DMS153 treated with DMSO at 0.1 percent for 48 hours (cell line): ENCODE results near the gene IRX3.

Experiments used
- DNase-seq: peaks from one replicate; lab custom pipeline; 2025; ENCODE audit not compliant: unreplicated experiment; lab: John Stamatoyannopoulos, UW

IRX3 gene

DNA sequence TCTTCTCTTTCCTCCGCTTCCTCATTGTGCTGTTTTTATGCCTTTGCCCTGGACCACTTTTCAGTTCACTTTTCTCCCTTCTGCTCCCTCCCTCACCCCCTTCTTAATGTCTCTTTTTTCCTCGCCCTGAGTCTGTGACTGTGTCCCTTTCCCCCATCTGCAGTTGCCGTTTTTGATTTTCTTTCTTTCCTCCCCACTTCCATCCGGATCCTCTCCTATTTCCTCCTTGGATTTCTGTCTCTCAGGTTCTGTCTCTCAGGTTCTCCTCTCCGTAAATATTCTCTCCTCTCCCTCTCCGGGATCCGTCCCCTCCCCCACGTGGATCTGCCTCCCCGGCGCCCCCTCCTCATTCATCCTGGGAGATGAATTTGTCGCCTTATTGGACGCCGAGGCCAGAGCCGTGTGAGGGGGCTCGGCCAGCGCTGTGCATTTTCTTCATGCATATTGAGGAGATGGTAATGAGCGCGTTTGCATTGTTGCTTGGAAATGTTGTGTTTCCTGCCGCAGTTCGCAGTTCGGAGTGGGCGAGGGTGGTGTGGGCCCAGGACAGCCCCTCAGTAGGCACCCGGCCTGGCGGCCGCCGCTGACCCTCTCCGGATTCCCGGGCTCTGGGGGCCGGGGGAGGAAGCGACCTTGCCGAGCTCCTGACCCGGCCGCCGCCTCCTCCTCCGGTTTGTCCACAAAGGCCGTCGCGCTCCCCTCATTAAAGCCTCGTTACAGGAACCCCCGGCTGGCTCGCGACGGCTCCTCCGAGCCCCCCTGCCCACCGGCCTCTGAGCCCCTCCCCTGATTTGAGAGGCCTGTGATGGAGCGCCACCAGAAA is 4.5 kb upstream of the IRX3 start:
- no peak for DNase-seq

DNA sequence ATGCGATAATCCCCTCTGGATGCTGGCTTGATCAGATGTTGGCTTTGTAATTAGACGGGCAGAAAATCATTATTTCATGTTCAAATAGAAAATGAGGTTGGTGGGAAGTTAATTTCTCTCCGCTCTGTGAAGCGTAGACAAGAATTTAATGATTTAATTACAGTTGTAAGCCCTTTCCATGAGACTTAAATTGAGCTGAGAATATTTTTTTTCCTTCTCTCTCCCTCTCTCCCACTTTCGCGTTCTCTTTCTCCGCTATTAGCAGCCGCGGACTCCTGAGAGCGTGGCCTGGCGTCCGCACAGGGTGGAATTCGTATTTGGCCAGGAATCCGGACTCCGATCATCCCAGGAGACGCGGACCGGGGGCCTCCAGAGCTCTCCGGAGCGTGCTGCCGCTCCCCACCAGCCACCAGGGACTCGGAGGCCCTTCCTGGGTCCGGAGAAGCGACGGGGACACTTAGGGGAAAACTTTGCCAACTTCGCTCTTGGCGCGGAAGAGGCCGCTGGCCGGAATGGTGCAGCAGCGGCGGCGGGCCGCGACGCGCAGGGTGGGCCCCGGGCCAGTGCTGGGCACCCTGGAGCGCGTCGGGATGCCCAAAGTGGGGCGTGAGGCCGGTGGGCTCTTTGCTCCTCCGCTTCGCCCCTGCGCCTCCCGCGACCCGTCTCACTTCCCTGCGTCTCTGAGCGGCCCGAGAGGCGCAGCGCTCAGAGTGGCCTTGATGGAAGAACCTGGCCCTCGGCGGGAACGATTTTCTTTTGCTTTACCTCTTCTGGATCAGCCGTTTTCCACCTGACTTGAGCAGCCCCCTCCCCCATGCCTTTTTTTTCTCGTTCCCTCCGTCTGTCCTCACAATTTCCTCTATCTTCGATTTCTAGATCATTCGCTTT is 3.6 kb upstream of the IRX3 start:
- no peak for DNase-seq

DNA sequence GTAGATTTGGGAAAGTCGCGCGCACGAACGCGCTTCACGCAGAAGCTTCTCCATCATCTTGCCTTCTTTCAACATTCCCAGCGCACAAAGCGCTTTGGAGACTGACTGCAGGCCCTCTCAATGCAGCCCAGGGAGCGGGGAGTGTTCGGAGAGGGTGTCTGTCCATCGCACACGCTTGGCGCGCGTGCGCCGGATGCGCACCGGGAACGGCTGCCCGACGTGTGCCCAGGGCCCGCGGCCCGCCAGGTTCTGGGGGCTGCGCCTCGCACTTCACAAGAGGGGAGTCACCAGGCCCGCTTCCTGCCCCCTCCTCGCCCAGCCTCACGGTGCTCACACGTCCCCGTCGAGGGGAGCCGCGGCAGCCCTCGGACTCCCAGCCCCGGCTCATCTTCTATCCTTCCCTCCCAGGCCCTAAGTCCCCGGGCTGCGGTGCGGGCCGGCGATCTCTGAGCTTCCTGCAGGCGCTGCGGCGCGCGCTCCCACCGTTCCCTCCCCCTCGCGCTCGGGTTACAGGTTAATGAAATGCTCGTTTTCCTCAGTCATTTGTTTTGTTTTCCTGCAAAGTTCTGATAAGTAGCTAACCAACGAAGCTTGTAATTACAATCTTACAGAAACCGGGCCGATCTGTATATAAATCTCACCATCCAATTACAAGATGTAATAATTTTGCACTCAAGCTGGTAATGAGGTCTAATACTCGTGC is 2.8 kb upstream of the IRX3 start:
- no peak for DNase-seq

DNA sequence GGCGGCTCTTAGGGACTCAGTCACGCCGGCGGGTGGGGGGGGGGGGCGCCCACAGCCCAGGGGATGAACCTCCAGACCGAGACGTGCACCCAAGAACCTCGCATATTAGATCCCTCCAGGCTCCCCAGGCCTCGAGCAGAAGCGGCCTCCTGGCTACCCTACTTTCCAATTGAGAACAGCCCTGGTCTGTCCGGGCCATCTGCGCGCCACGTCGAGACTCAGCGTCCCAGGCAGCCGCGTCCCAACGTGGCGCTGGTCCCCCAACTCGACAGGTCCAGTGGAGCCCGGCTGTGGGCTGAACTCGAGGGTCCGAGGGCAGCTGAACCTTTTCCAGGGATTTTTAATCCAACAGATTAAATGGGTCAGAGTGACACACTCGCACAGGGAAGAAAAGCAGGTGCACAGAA is 2.3 kb upstream of the IRX3 start:
- no peak for DNase-seq

DNA sequence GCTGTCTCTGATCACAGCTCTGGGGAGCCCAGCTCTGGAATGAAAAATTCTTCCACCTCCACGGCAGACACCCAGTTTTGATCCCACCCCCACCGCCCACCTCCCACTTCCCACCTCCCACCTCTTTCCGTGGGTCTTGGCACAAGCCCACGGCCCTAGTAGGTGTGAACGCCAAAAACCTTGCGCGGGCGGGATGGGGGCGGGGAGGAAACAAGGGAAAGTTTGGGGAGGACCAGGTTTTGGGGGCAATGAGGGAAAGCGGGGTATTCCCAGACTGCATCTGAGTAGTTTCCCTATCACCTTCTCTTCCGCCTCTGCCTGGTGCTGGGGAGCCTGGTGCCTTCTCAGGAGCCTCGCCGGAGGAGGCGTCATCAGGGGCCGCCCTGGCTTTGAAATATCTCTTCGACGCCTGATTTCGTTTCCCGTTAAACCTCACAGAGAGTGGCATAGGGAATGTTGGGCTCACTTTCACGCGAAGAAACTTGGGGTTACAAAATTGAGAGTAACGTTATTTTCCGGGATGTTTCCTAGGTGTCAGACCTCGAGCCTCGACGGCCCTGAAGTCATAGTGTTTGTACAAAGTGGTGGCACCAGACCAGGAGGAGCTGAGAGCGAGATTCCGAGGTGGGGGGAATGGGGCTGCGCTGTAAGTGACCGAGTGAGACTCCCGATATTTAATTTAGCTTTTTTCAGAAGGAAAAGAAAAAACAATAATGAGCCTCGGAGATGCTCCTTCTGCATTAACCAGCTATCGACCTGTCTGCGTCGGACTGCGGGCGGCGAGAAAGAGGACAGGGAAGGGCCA is 1.6 kb upstream of the IRX3 start:
- DNase-seq, result no peak

DNA sequence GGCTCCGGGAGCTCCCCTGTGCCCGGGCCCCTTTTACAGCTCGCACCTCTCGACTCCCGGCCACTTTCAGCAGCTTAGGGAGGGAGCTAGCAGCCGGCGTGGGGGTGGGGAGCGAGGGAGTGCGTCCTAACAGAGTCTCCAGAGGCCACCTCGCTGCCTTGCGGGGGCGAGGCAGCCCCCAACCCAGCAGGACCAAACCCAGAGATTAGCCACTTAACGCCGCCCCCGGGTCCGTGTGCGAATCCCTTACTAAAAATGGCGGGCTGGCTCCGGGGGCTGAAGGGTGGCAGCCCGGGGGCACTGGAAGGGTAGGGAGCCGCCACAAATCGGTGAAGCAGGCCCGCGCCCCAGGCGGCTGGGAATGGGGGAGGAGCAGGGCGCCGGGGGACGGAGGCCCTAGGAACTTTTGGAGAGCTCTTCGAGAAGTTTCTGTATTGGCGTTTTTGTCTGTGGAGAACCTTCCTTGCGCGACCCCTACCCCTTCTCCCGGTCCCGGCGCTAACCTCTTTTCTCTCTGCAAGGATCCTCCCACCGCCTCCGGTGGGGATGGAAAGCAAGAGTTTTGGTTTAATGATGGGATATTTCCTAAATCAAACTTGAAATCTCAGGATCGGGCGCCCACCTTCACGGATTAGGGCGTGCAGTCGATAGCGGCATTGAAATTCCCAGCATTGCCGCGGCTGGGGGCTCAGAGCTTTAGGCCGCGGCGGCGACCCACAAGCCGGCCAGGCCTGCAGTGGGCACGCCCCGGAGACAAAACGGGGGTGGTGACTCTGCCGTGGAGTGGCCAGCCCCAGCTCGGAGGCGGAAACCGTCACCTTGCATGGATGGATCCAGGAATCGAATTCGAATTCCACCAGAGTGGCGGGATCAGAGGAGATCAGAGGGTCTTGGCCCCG is 793 bp upstream of the IRX3 start:
- DNase-seq, result no peak

DNA sequence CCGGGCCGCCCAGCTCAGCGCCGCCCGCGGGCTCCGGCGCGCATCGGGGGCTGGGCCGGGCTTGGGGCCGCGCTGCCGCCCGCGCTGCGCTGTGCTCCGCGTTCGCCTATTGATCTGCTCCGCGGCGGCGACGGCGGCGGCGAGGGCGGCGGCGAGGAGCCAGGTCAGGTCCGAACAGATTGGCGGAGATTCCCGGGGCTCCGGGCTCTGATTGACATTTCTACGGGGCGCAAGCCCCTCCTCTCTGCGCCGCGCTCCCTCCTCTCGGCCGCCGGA is 559 bp downstream of the IRX3 start:
- no peak for DNase-seq

DNA sequence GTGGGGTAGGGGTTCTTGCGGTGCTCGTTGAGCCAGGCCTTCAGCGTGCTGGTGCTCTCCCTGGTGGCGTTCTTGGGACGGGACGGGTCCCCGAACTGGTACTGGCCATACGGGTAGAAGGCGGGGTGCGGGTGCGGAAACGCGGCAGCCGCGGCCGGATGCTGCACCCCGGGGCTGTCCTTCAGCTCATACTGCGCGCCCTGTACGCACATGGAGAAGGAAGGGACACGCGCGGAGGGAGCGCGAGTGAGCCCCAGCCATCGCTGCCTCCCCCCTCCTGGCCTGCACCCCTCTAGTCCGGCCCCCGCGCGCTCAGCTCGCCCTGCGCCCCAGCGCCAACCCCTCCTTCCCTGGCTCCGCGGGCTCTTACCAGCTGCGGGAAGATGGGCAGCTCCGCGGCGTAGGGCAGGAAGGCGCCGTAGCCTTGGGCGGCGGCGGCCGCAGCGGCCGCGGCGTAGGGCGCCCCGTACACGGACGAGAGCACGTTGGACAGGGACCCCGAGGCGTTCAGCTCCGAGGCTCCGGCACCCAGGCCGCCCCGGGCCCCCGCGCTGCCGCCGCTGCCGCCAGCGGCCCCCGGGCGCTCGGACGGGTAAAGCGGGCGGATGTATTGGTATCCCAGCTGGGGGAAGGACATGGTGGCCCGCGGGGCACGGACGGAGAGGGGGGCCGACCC is 1.0 kb downstream of the IRX3 start:
- peak; percentile 16 for DNase-seq

DNA sequence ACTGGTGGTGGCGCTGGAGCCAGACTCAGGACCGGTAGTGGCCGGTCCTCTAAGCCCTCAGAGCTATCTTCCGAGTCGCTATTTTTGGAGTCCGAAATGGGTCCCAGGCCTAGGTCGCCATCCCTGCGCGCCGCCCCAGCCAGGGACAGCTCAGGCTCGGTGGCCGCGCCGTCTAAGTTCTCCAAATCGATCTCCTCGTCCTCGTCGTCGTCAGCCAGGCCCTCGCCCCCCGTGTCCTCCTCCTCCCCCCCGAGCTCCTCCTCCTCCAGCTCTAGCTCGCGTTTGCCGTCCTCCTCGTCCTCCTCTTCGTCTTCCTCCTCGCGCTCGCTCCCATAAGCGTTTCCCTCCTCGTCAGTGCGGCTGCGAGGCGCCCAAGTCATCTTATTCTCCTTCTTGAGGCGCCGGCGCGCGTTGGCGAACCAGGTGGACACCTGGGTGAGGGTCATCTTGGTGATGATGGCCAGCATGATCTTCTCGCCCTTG is 1.6 kb downstream of the IRX3 start:
- DNase-seq, result no peak

DNA sequence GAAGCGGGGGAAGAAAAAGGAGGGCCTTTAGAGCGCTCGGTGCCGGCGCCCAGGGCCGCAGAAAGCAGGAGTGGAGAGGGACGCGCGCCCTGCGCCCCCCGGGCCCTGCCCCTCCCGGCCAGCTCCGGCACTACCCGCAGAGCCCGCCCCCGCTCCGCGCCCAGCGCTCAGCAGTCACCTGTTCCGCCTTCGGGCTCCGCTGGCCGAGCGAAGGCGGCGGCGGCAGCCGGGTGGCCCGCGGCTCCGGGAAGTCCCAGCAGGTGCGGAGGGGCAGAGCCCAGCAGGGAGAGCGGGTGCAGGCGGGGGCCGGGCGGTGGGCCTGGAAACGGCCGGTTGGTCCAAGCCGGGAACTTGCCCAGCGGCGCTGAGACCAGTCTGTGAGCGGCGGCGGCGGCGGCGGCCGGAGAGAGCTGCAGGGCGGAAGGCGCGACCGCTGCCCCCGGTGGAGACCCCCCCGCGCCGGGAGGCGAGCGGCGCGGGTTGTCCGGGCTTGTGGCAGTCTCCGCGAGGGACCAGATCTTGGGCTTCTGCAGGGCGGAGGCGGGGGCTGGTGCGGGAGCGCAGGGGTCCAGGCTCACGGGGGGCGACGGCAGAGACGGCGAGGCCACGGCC is 2.2 kb downstream of the IRX3 start:
- peak; percentile 8 for DNase-seq

DNA sequence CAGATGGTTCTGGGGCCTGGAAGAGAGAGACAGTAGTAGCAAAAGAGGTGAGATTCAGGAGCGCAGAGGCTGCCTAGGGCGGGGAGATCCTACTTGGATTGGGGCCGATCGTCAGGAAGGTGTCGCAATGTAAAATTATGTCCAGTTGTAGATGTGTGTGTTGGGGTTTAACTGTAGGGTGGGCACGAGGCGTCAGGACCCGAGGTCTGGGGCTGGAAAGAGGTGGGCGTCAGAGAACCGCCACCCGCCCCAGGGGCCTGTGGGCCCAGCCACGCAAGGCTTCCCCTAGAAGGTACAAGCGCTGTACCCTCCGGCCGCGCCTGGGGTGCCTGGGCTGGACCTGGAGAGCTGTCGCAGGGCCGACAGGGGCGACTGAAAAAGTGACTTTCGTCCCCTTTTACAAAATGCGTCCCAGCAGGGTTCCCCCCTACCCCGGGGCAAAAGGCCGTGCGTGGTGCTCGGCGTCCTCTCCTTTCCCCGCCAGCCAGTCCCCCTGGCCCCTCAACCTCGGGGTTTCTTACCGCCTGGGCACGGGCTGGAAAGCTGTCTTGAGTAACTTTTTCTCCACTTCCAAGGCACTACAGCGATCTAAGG is 2.8 kb downstream of the IRX3 start:
- DNase-seq, result no peak

DNA sequence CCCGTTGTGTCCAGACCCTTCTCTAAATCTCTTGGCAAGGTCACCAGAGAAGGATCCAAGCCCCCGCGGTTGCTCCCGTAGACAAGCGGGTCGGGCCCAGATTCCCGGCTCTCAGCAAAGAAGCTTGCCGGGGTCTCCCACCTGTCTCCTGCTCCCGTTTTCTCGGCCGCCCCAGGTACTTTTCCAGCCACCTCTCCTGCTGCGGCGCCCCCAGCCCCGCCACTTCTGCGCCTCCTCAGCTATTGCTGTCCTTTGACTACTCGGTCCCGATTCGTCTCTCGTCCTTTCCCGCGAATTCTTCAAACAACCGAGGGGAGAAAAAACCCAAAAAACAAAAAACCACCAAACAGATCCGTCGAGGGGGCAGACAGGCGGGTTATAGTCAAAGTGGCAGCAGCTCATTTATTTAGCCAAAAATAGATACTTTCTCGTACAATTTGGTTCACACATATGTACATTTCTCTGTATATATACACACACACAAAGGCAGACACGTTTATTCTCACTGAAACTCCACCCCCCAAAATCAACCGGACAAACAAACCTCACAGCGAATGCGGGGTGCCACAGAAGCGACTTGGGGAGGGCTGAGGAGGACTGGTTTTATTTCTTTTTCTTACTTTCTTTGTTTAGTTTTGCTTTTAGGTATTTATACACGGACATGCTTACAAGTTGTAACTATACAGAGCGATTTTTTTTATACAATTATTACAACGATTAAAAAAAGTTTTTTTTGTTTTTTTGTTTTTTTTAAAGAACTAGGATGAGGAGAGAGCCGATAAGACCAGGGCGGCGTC is 3.5 kb downstream of the IRX3 start:
- no peak for DNase-seq

DNA sequence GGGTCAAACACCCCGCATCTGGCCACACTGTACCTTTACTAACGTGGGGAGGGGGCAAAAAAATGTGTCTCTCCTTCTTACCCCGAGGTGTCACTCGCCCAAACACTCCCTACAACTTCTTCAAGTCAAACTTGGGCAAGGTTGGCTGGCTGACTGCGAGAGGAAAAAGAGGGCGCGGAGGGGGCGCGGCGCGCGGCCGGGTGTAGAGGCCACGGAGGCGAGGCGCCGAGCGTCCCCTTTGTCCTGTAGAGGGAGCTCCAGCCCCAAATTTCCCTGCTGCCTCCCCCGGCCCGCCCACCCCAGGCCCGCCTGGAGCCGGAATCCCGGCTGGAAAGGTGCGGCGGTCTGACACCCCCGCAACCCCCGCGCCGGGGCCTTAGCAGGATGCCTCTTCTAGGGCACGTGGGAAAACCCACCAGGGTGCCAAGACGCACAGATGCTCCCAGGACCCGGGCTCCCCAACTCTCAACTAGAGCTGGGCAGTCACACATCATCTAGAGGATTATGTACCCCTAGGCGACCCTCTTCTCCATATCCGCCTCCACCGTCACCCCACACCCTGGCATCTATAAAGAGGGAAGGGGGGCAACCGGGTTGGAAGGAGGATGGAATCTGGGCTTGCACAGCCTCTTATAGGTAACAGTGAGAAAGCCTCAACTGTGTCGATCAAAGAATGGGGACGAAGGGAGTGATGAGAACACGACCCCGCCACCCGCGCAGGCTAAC is 4.2 kb downstream of the IRX3 start:
- DNase-seq, result no peak

DNA sequence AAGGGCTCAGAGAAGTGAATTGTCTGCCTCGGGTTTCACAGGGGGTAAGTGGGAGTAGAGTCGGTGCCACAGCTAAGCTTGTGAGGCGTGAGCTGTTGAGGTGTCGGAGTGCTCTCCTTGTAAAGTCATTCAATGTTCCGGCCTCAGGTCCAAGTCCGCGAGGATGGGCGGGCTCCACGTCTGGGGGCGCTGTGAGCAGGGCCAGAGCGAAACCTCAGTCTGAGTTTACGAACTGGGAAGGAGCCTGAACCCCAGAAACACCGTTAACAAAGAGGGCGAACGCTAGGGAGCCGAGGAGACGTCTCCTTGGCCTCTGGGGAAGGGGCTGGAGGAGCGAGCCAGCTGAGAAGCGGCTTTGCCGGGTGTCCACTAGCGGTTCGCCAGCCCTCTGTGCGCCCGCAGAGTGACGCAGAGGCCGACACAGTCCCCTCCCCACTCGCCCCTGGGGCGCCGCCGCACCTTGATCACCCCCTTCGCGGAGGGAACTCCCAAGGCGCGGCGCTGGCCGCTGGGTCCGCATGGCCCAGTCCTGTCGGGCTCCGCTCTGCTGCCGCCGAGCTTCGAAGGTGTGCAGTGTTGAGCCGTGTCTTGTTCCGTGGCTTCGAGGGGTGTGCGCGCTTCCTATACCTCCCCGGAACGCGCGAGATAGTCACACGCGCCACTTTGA is 4.9 kb downstream of the IRX3 start:
- no peak for DNase-seq

DNA sequence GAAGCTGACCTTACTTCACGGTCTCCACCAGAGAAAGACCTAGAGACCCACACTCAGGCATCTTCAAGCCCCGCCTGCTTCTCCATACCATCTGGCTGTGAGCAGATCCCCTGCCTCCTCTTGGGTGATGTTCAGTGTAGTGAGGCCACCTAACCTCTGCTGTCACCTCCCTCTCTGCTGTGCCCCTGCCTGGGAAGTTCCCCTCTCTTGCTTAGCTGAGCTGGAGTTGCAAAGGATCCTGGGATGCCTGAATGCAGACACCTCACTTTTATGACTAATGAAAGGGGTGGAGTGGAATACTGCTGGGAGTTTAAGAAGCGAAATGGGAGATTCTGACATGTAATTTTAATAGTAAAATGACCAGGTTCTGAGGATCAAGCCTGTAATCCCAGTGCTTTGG is 5.8 kb downstream of the IRX3 start:
- DNase-seq, result no peak

DNA sequence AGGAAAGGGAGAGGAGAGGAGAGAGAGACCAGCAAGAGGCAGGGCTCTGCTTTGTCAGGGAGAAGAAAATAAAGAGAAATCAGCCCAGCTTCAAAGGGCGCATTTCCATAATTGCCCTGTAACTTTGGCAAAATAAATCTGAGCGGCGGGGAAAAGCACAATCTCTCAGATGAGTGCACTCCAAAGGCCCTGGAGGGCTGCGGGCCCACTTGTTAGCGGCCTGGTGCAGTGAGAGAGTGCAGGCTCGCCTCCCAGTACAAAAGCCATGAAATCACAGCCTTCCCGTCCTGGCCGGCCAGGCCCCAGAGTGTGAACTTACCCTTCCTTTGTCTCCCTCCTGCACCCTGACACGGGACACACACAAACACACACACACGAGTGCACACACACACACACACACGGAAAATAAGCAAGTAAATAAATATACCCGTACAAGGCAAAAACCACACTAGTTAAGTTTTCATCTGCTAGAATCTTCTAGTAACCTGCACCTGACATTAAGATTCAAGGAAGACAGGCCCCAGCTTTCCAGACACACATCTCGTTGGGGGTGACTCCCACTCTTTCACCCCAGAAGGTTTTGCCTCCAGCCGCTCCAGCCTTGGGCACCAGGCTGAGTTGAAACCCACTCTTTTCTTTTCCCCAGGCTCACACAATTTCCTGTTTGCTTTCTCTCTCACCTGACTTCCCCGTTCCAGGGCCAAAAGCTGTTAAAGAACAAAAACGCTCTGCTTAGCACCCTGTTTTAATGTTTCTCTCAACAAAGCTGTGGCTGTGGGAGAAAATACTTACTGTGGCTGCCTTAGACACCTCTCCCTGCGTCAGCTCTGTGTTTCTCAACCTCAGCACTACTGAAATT is 8.5 kb downstream of the IRX3 start:
- peak; percentile 70 for DNase-seq
